Panc1 (cell line): ENCODE results near the gene SLC66A2. TPM values are rescaled to one million over a fixed set of nuclear protein-coding genes. Genes with fewer than 3 reads are reported as not detected.
"Not testable (repeated sequence)": the region's sequence is repeated elsewhere in the genome, so short reads cannot be mapped to it uniquely, and the experiment has no call there.

Source experiments
- ATAC-seq: fragments of 200-7000 bp; cut with Tn5 transposase; 2 replicates; pipeline ENCODE4 v1.9.1; 2020; ENCODE audit warnings: mild to moderate bottlenecking, moderate library complexity
- Bru-seq: library from RNA; stranded (reverse); fragments of 400-500 nt; gene quantifications from one replicate; lab custom pipeline; 2021; lab: Mats Ljungman, UMichigan
- BruChase-seq, 2 experiments: library from RNA; stranded (reverse); fragments of 400-500 nt; gene quantifications; one replicate each; lab custom pipeline; 2021; lab: Mats Ljungman, UMichigan
- BruUV-seq: library from RNA; stranded (reverse); fragments of 400-500 nt; replicated peaks from 2 replicates; lab custom pipeline; 2021; lab: Mats Ljungman, UMichigan
- CTCF ChIA-PET: fragments of 300-600 bp; sonication (Branson Sonifier 250); formaldehyde crosslinking; loops from one replicate; lab custom pipeline; 2022; ENCODE audit warnings: antibody characterized with exemption; lab: Charles Lee
- POLR2A ChIA-PET: fragments of 300-600 bp; sonication (Branson Sonifier 250); formaldehyde crosslinking; loops from one replicate; lab custom pipeline; 2022; ENCODE audit warnings: antibody characterized with exemption; lab: Charles Lee
- DNase-seq: peaks from one replicate; pipeline ENCODE4 v3.0.0-alpha.2; 2010; ENCODE audit warnings: low read depth, low spot score
- H3K27ac ChIP-seq: 2 replicates; pipeline ENCODE4 v1.5.1; 2011; ENCODE audit warnings: mild to moderate bottlenecking, low read length, inconsistent platforms
- H3K27me3 ChIP-seq: fragments of 200-500 bp; sonication (Bioruptor generic); 2 replicates; pipeline ENCODE4 v1.6.0; 2014; ENCODE audit warnings: low read length, inconsistent platforms; ENCODE audit not compliant: control insufficient read depth, insufficient read depth
- H3K36me3 ChIP-seq: fragments of 200-500 bp; sonication (Bioruptor generic); 2 replicates; pipeline ENCODE4 v1.5.1; 2014; ENCODE audit warnings: inconsistent platforms, mild to moderate bottlenecking, low read length, moderate library complexity; ENCODE audit not compliant: control insufficient read depth, insufficient read depth
- H3K4me1 ChIP-seq: 2 replicates; pipeline ENCODE4 v1.5.1; 2011; ENCODE audit warnings: inconsistent platforms, mild to moderate bottlenecking, low read length, moderate library complexity; ENCODE audit not compliant: control insufficient read depth, insufficient read depth
- H3K4me3 ChIP-seq, 2 experiments: 2 replicates each; pipeline ENCODE4 v1.5.1; 2011 to 2012; ENCODE audit warnings: low read depth in 2 of 2, low read length in 2 of 2, mild to moderate bottlenecking in 2 of 2, inconsistent platforms in 1 of 2, moderate library complexity in 1 of 2
- H3K9me3 ChIP-seq: fragments of 200-500 bp; sonication (Bioruptor generic); 2 replicates; pipeline ENCODE4 v1.5.1; 2014; ENCODE audit warnings: low read depth, mild to moderate bottlenecking, inconsistent platforms, low read length, moderate library complexity; ENCODE audit not compliant: control insufficient read depth, insufficient read depth
- POLR2AphosphoS5 ChIP-seq: IDR thresholded peaks from 2 replicates; pipeline ENCODE4 v1.6.1; 2012; ENCODE audit warnings: mild to moderate bottlenecking, low read depth, low read length, moderate library complexity
- SIN3A ChIP-seq: IDR thresholded peaks from 2 replicates; pipeline ENCODE4 v1.6.1; 2012; ENCODE audit warnings: low read depth, mild to moderate bottlenecking, low read length, moderate library complexity, borderline replicate concordance; ENCODE audit not compliant: insufficient read depth
- TCF7L2 ChIP-seq: IDR thresholded peaks from 2 replicates; pipeline ENCODE4 v1.6.1; 2011; ENCODE audit warnings: mild to moderate bottlenecking, low read depth, low read length, inconsistent platforms
- in situ Hi-C: cut with HindIII; loops from 2 replicates; pipeline ENCODE4 v1.10.0; 2016; ENCODE audit warnings: low sequenced_read_pairs, low pct_unique_long_range_greater_than_20kb
- intact Hi-C: fragments of 100-400 bp; cut with micrococcal nuclease; formaldehyde crosslinking; loops from one replicate; pipeline ENCODE4 v1.10.0; 2022; ENCODE audit not compliant: unreplicated experiment
- long read RNA-seq: library from polyadenylated mRNA; unstranded; transcript quantifications from one replicate; pipeline ENCODE4 v2.0.0, GENCODE V29; 2021; ENCODE audit not compliant: unreplicated experiment
- polyA plus RNA-seq: library from polyadenylated mRNA; unstranded; fragments of >200 nt; gene quantifications from one replicate; pipeline ENCODE4 v1.2.1, GENCODE V29; 2012; ENCODE audit warnings: missing spikeins; ENCODE audit not compliant: insufficient read length
- total RNA-seq: library from RNA; stranded (reverse); gene quantifications from one replicate; pipeline ENCODE4 v1.2.1, GENCODE V29; 2021; ENCODE audit not compliant: unreplicated experiment
- TF ChIP-seq, protein P1 (sequence below): fragments of 450-650 bp; IDR thresholded peaks from 2 replicates; pipeline ENCODE4 v1.5.1; 2017; ENCODE audit warnings: mild to moderate bottlenecking
- TF ChIP-seq, protein P2 (sequence below), 2 experiments: IDR thresholded peaks; 2 replicates each; pipeline ENCODE4 v1.6.1; 2011 to 2012; ENCODE audit warnings: low read depth in 2 of 2, control low read depth in 1 of 2, low read length in 1 of 2, mild to moderate bottlenecking in 1 of 2, moderate library complexity in 1 of 2; ENCODE audit not compliant: insufficient read depth in 1 of 2

Gene SLC66A2
- total RNA-seq, result 92.5 TPM
- polyA plus RNA-seq, result 121 TPM
- Bru-seq, nascent RNA, result percentile 78 among the genes with signal in this experiment
- BruChase-seq, experiment 1, labeled RNA remaining after a 2-hour chase, result percentile 81 among the genes with signal in this experiment
- percentile 79 among the genes with signal in this experiment for BruChase-seq, experiment 2, labeled RNA remaining after a 6-hour chase
- long read RNA-seq, transcript PQLC1-203 (6 exons, 2,555 nt), result major isoform, 75 of 357 reads
- long read RNA-seq, transcript PQLC1-202 (5 exons, 2,475 nt), result minor isoform, 70 of 357 reads
- long read RNA-seq, transcript PQLC1-211 (4 exons, 1,247 nt), result minor isoform, 53 of 357 reads
- long read RNA-seq, partial matches to known transcripts, result 43 of 357 reads
- long read RNA-seq, other reads (novel, unspliced or antisense), result 115 of 357 reads

DNA sequence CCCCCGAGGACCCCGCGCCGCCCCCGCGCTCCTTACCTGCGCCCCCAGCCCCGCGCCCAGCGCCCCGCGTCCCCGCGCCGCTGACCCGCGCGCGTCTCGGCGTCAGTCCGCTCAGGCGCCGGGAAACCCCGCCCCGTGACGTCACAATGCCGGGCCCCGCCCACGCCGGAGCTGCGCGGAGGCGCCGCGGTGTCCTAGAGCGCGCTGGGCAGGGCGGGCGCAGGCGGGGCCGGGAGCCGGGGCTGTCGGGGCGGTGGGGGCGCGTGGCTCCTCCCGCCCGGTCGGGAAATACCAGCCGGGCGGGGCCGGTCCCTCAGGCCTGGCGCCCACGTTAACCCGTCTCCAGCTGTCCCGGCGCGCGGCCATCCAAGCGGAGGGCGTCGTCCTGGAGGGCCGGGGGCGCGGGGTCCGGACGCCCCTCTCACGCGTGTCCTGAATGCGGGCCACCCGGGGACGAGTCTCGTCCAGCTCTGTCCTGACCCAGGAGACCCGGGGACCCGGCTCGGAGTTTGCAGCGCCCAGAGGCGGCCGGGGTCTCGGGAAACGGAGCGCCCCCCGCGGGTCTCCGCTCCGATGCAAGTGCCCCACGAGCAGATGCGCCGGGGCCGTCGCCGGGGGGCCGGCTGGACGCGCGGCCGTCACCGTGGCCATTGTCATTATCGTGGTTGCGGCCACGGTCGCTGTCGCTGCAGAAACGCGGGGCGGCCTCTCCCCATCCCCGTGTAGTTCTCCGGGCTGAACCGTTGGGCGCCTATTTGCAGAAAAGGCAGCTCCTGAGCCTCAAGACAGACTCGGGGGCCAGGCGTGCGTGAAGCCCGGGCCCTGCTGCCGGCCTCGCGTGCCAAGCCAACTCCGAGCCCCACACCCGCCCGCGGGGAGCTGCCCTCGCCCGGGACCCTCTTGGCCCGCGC lies at the start of gene SLC66A2:
Gene SLC66A2, minus strand, starts transcription at position 109 of the 911 bp plus-strand sequence. CDS start 727 bp downstream, outside the sequence.
- peak within 1 kb of the TSS; percentile 65 to 77 for H3K4me3 ChIP-seq
- in situ Hi-C loops, result no loop called here
- H3K9me3 ChIP-seq, result no peaks in the 10 kb centered on the region
- DNase-seq (no peak), ATAC-seq (peak; percentile 95)
- no peaks in the 10 kb centered on the region for H3K36me3 ChIP-seq
- POLR2A ChIA-PET, result interaction anchor here (0.6 kb wide), 1 partner anchor 251 kb away, joined by 3 read pairs; no protein-coding TSS in a partner anchor
- H3K4me1 ChIP-seq, result peaks cover 29% of the 10 kb centered on the region
- TF ChIP-seq POLR2AphosphoS5, result peak; percentile 67; the same call in 1 of the 2 replicates
- TF ChIP-seq SIN3A, result no peak; the same call in 1 of the 2 replicates
- peak within 1 kb of the TSS; percentile 70 for H3K27ac ChIP-seq
- CTCF ChIA-PET, result interaction anchor here (0.8 kb wide), 1 partner anchor 175 kb away, joined by 6 read pairs; no protein-coding TSS in a partner anchor
- no TSS peak for BruUV-seq
- H3K27me3 ChIP-seq, result no peaks in the 10 kb centered on the region
- intact Hi-C loops, result no loop called here

DNA sequence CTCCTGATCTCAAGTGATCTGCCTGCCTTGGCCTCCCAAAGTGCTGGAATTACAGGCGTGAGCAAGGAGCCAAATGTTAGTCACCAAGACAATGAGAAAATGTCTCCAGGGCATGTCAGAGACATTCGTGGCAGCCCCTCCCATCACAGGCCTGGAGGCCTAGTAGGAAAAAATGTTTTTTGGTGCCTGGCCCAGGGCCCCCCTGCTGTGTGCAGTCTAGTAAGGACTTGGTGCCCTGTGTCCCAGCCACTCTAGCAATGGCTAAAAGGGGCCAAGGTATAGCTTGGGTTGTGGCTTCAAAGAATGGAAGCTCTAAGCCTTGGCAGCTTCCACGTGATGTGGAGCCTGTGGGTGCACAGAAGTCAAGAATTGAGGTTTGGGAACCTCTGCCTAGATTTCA lies 49.4 kb upstream of the SLC66A2 start:
- intact Hi-C loops (no loop called here), in situ Hi-C loops (no loop called here)
- Histone ChIP-seq H3K27ac (no peak overlapping the region), H3K36me3 (no peaks in the 10 kb centered on the region), H3K4me1 (no peaks in the 10 kb centered on the region), H3K9me3 (no peaks in the 10 kb centered on the region), H3K4me3 (no peak overlapping the region), H3K27me3 (no peaks in the 10 kb centered on the region)
- BruUV-seq, result no TSS peak
- POLR2A ChIA-PET, result no interaction called here
- TF ChIP-seq SIN3A, result no peak
- TF ChIP-seq TCF7L2, result no peak
- TF ChIP-seq POLR2AphosphoS5, result no peak
- TF ChIP-seq, protein P1, sequence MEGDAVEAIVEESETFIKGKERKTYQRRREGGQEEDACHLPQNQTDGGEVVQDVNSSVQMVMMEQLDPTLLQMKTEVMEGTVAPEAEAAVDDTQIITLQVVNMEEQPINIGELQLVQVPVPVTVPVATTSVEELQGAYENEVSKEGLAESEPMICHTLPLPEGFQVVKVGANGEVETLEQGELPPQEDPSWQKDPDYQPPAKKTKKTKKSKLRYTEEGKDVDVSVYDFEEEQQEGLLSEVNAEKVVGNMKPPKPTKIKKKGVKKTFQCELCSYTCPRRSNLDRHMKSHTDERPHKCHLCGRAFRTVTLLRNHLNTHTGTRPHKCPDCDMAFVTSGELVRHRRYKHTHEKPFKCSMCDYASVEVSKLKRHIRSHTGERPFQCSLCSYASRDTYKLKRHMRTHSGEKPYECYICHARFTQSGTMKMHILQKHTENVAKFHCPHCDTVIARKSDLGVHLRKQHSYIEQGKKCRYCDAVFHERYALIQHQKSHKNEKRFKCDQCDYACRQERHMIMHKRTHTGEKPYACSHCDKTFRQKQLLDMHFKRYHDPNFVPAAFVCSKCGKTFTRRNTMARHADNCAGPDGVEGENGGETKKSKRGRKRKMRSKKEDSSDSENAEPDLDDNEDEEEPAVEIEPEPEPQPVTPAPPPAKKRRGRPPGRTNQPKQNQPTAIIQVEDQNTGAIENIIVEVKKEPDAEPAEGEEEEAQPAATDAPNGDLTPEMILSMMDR, result no peak
- TF ChIP-seq, protein P2, sequence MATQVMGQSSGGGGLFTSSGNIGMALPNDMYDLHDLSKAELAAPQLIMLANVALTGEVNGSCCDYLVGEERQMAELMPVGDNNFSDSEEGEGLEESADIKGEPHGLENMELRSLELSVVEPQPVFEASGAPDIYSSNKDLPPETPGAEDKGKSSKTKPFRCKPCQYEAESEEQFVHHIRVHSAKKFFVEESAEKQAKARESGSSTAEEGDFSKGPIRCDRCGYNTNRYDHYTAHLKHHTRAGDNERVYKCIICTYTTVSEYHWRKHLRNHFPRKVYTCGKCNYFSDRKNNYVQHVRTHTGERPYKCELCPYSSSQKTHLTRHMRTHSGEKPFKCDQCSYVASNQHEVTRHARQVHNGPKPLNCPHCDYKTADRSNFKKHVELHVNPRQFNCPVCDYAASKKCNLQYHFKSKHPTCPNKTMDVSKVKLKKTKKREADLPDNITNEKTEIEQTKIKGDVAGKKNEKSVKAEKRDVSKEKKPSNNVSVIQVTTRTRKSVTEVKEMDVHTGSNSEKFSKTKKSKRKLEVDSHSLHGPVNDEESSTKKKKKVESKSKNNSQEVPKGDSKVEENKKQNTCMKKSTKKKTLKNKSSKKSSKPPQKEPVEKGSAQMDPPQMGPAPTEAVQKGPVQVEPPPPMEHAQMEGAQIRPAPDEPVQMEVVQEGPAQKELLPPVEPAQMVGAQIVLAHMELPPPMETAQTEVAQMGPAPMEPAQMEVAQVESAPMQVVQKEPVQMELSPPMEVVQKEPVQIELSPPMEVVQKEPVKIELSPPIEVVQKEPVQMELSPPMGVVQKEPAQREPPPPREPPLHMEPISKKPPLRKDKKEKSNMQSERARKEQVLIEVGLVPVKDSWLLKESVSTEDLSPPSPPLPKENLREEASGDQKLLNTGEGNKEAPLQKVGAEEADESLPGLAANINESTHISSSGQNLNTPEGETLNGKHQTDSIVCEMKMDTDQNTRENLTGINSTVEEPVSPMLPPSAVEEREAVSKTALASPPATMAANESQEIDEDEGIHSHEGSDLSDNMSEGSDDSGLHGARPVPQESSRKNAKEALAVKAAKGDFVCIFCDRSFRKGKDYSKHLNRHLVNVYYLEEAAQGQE (IDR thresholded peaks at IDR 0.05; ENCODE audit: insufficient read depth in 1 of 2, low read depth in 2 of 2, low read length in 1 of 2), result no peak
- DNase-seq (no peak), ATAC-seq (no peak)
- CTCF ChIA-PET, result no interaction called here

DNA sequence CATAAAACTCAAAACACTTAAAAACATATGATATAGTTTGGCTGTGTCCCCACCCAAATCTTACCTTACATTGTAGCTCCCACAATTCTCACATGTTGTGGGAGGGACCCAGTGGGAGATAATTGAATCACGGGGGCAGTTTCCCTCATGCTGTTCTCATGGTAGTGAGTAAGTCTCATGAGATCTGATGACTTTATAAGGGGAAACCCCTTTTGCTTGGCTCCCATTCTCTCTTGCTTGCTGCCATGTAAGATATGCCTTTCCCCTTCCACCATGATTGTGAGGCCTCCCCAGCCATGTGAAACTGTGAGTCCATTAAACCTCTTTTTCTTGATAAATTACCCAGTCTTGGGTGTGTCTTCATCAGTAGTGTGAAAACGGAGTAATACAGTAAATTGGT lies 48.2 kb upstream of the SLC66A2 start:
- H3K27ac ChIP-seq, intact Hi-C loops, DNase-seq, H3K9me3 ChIP-seq, in situ Hi-C loops, H3K36me3 ChIP-seq, CTCF ChIA-PET, H3K4me1 ChIP-seq, H3K27me3 ChIP-seq, BruUV-seq, H3K4me3 ChIP-seq, ATAC-seq: not testable (repeated sequence)
- POLR2A ChIA-PET, result interaction anchor here (0.6 kb wide), 1 partner anchor 93 kb away, joined by 4 read pairs; no protein-coding TSS in a partner anchor
